ENCODE data around the gene TCAP.

Gene TCAP

GRCh38 chr17:39674179-39674578 is 9.0 kb downstream of the TCAP start:
- no peak for TF ChIP-seq CTCF (IDR thresholded peaks at IDR 0.05; ENCODE audit: low read depth, low read length)
- Histone ChIP-seq H3K36me3 (peaks cover 7% of the 10 kb centered on the region; the same call in 1 of the 2 replicates), H3K27ac (peak overlapping the region; percentile 44), H3K9me3 (ENCODE audit: severe bottlenecking) (no peaks in the 10 kb centered on the region), H3K4me3 (ENCODE audit: low read depth, low read length) (no peak overlapping the region), H3K27me3 (ENCODE audit: insufficient read depth, low read depth, severe bottlenecking) (no peaks in the 10 kb centered on the region)
- no peak for DNase-seq

DNA sequence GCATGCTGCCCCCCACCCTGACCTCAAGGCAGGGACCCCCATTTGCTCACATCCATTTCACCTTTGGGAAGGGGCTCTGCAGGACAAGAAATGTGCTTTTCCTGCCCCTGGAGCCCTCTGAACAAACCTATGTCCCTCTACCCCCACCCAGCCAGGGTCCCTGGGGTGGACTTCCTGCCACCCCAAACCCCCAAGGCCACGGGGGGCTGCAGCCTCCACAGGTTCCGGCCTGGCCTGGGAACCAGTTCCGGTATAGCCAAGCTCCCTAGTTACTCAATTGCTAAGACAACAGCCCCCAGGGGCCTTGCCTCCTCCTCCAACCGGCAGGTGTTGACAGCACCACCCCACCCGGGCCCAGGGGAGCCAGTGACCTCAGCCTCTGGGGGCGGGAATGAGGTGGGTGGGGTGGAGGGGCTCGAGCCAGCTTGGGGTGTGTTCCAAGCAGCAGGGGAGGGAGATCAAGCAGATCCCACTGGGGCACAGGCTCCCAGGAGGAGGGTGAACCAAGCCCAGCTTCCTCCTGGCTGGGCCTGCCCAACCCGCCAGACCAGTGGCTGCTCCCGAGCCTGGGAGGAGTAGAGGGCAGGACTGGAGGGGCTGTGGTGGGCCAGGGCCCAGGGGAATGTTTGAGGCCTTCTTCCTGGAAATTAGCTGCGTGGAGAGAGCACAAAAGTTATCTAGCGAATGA is 9.7 kb downstream of the TCAP start:
- peak; percentile 85 for DNase-seq
- H3K27ac ChIP-seq = peak overlapping the region; percentile 44

DNA sequence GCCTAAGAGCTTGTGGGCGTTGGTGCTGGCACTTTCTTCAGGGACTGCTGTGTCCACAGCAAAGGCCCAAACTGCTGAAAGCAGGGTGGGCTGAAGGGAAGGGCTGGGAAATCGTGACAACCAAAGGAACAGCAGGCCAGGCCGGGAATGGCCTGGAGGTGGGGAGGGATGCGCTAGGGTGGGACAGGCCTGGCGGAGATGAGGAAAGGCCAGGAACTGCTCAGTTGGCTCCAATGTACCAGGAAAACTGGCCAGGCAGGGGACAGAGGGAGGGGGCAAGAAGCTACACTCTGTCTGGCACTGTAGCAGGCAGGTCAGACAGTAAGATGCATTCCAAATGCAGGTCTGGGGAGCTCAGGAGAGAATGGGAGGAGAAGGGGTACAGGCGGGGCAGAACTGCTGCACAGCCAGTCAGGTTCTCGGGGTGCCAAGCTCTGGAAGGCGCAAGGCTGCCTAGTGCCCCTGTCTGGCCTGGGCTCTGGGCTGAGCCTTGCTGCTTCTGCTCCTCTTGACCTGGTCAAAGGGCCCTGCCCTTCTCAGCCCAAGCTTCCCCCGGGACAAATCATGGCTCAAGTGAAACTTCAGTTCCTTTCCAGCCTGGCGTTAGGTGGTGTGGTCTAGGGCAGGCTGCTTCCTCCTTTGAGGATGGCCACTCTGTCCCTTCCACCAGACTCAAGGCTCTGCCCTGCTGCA is 10.4 kb downstream of the TCAP start:
- Histone ChIP-seq H3K4me3 (ENCODE audit: low read depth, low read length) (no peak overlapping the region), H3K9me3 (ENCODE audit: severe bottlenecking) (no peaks in the 10 kb centered on the region), H3K36me3 (peaks cover 7% of the 10 kb centered on the region; the same call in 1 of the 2 replicates), H3K27ac (peak overlapping the region; percentile 44), H3K27me3 (ENCODE audit: insufficient read depth, low read depth, severe bottlenecking) (no peaks in the 10 kb centered on the region)
- no peak for TF ChIP-seq CTCF (IDR thresholded peaks at IDR 0.05; ENCODE audit: low read depth, low read length)
- DNase-seq = no peak

More for the DNA sequence above, 9.7 kb downstream of the TCAP start:
- Histone ChIP-seq H3K4me3 (ENCODE audit: low read depth, low read length) (no peak overlapping the region), H3K27me3 (ENCODE audit: insufficient read depth, low read depth, severe bottlenecking) (no peaks in the 10 kb centered on the region), H3K9me3 (ENCODE audit: severe bottlenecking) (no peaks in the 10 kb centered on the region), H3K36me3 (peaks cover 7% of the 10 kb centered on the region; the same call in 1 of the 2 replicates)
- no peak for TF ChIP-seq CTCF (IDR thresholded peaks at IDR 0.05; ENCODE audit: low read depth, low read length)

DNA sequence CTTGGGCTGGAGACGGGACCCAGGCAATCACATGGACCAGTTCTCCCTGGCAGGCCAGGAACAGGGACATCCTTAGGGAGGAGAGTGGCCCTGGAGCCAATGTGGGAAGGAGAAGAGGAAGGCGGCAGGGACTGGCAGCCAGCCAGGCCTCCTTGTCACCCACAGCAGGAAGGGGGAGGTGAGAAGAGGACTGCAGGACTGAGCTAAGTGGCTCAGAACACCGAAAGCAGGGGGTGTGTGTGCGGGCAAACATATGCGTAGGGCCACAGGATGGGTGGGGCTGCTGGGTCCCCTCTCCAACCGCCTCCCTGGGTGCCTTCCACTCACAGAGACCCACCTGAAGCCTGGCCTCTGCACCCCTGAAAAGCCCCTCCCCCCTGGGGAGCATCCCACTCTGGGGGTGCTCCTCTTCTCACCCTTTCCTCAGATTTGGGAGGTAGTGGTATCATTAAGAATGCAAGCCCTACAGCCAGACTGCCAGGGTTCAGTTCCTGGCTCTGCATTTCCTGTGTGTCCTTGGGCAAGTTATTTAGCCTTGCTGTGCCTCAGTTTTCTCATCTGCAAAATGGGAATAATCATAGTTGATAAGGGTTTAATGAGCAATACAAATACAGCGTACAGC is 11.2 kb downstream of the TCAP start:
- TF ChIP-seq CTCF (IDR thresholded peaks at IDR 0.05; ENCODE audit: low read depth, low read length) = no peak
- Histone ChIP-seq H3K9me3 (ENCODE audit: severe bottlenecking) (no peaks in the 10 kb centered on the region), H3K27me3 (ENCODE audit: insufficient read depth, low read depth, severe bottlenecking) (no peaks in the 10 kb centered on the region), H3K4me3 (ENCODE audit: low read depth, low read length) (no peak overlapping the region), H3K27ac (peak overlapping the region; percentile 44), H3K36me3 (peaks cover 13% of the 10 kb centered on the region)
- no peak for DNase-seq

GRCh38 chr17:39677072-39677471 is 11.9 kb downstream of the TCAP start:
- DNase-seq = no peak
- peak overlapping the region; percentile 96 for H3K27ac ChIP-seq
- H3K27me3 ChIP-seq (ENCODE audit: insufficient read depth, low read depth, severe bottlenecking) = no peaks in the 10 kb centered on the region
- no peak for TF ChIP-seq CTCF (IDR thresholded peaks at IDR 0.05; ENCODE audit: low read depth, low read length)
- H3K36me3 ChIP-seq = peaks cover 17% of the 10 kb centered on the region
- no peaks in the 10 kb centered on the region for H3K9me3 ChIP-seq (ENCODE audit: severe bottlenecking)
- no peak overlapping the region for H3K4me3 ChIP-seq (ENCODE audit: low read depth, low read length)
